CD4-positive, CD25-positive, alpha-beta regulatory T cell (primary cell): Measurements from ENCODE around the gene DGKG. TPM values are rescaled to one million over a fixed set of nuclear protein-coding genes. Genes with fewer than 3 reads are reported as not detected.

Experiments used
- ATAC-seq, 2 donors: fragments of 150-1000 bp; cut with Tn5 transposase; one replicate each; pipeline ENCODE4 v1.10.0; 2021; ENCODE audit warnings: low read depth in 2 of 2, moderate number of reproducible peaks in 2 of 2, moderate library complexity in 1 of 2
- DNase-seq, 3 donors: peaks; one replicate each; pipeline versions ENCODE4 v3.0.0 to v3.0.0-alpha.2; 2012 to 2022; ENCODE audit warnings: mixed read lengths in 1 of 3
- H3K27ac ChIP-seq: one replicate; pipeline ENCODE4 v1.7.0; 2013; ENCODE audit warnings: mild to moderate bottlenecking, low read length; ENCODE audit not compliant: insufficient read depth, poor library complexity, severe bottlenecking
- H3K27me3 ChIP-seq: one replicate; pipeline ENCODE4 v1.7.0; 2013; ENCODE audit warnings: low read length; ENCODE audit not compliant: control insufficient read depth, insufficient read depth
- H3K36me3 ChIP-seq: one replicate; pipeline ENCODE4 v1.7.0; 2013; ENCODE audit warnings: mild to moderate bottlenecking, low read length, moderate library complexity; ENCODE audit not compliant: control insufficient read depth, insufficient read depth
- H3K4me1 ChIP-seq: 2 replicates; pipeline ENCODE4 v1.7.0; 2013; ENCODE audit warnings: mild to moderate bottlenecking, low read length; ENCODE audit not compliant: insufficient read depth, control insufficient read depth, poor library complexity, severe bottlenecking
- H3K4me3 ChIP-seq: one replicate; pipeline ENCODE4 v1.7.0; 2013; ENCODE audit warnings: low read depth, mild to moderate bottlenecking, low read length, moderate library complexity
- H3K9me3 ChIP-seq, 2 experiments: 1 replicate in 1 of 2; 2 replicates in 1 of 2; pipeline ENCODE4 v1.7.0; 2013; ENCODE audit warnings: low read length in 2 of 2, mild to moderate bottlenecking in 1 of 2, moderate library complexity in 1 of 2; ENCODE audit not compliant: control insufficient read depth in 2 of 2
- H3K27ac Mint-ChIP-seq, 3 donors: one replicate each; pipeline ENCODE4 v1.8.0; 2020 to 2022; ENCODE audit warnings: mild to moderate bottlenecking in 3 of 3, mixed read lengths in 3 of 3, moderate library complexity in 2 of 3
- H3K27me3 Mint-ChIP-seq: one replicate; pipeline ENCODE4 v1.8.0; 2022; ENCODE audit warnings: mild to moderate bottlenecking, mixed read lengths
- H3K36me3 Mint-ChIP-seq: one replicate; pipeline ENCODE4 v1.8.0; 2020; ENCODE audit warnings: mixed read lengths
- H3K4me1 Mint-ChIP-seq, 4 donors: one replicate each; pipeline ENCODE4 v1.8.0; 2020 to 2022; ENCODE audit warnings: mixed read lengths in 4 of 4, mild to moderate bottlenecking in 1 of 4
- H3K4me3 Mint-ChIP-seq, 4 donors: one replicate each; pipeline ENCODE4 v1.8.0; 2020 to 2022; ENCODE audit warnings: mild to moderate bottlenecking in 4 of 4, mixed read lengths in 4 of 4, moderate library complexity in 3 of 4
- H3K9me3 Mint-ChIP-seq, 7 donors: one replicate each; pipeline ENCODE4 v1.8.0; 2020 to 2022; ENCODE audit warnings: mixed read lengths in 7 of 7, mild to moderate bottlenecking in 3 of 7, moderate library complexity in 2 of 7
- polyA plus RNA-seq, 4 donors: library from polyadenylated mRNA; unstranded; fragments of 300-500 nt; fragmentation: Illumina TruSeq; gene quantifications; one replicate each; pipeline ENCODE4 v1.2.3, GENCODE V29; 2021
- total RNA-seq: library from RNA; stranded (reverse); gene quantifications from one replicate; pipeline ENCODE4 v1.2.3, GENCODE V29; 2022

The DGKG gene
- total and polyA plus RNA-seq, 5 donors from 2014 or later = 0.81 TPM; not detected in 4

DNA sequence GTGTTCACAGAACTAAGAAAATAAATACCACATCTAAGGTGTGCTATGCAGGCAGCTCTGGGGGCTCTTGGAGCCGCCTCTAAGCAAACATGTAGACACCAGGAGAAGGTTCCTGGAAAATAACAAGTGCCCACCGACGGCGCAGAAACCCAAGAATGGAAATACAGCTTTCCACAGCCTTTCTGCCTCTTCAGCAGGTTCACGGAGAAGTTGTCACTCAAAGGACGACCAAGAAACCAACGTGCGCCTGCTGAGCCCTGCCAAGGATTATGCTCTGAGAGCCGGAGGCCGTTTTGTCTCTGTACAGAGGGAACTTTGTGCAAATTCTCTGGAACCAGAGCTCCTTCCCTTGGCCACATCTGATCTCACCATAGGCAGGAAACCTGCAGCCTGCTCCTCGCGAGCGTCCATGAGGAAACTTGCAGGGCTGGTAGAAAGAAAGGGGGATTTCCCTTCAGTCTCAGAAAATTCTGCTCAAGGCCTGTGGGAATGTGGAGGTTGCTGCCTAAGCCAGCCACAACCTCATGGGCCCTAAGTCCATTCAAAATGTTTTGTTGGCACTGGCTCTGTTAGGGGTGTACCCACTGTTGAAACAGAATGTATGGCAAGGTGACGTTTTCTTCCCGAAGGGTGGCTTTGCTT is 212.6 kb downstream of the DGKG start:
- H3K4me1 ChIP-seq = peaks cover 3% of the 10 kb centered on the region
- peaks cover 0 to 1% (median 0%) of the 10 kb centered on the region in 7 donors for H3K9me3 Mint-ChIP-seq
- ATAC-seq (no peak), DNase-seq (no peak)
- peaks cover 36% of the 10 kb centered on the region for H3K27me3 Mint-ChIP-seq
- peaks cover 6 to 8% (median 6%) of the 10 kb centered on the region in 4 donors for H3K4me1 Mint-ChIP-seq
- H3K27me3 ChIP-seq = peaks cover 14% of the 10 kb centered on the region
- no peaks in the 10 kb centered on the region for H3K36me3 ChIP-seq
- no peaks in the 10 kb centered on the region for H3K36me3 Mint-ChIP-seq
- H3K4me3 ChIP-seq = no peak overlapping the region
- H3K9me3 ChIP-seq = no peaks in the 10 kb centered on the region
- H3K27ac ChIP-seq = no peak overlapping the region
- no peak overlapping the region for H3K27ac Mint-ChIP-seq
- no peak overlapping the region for H3K4me3 Mint-ChIP-seq

DNA sequence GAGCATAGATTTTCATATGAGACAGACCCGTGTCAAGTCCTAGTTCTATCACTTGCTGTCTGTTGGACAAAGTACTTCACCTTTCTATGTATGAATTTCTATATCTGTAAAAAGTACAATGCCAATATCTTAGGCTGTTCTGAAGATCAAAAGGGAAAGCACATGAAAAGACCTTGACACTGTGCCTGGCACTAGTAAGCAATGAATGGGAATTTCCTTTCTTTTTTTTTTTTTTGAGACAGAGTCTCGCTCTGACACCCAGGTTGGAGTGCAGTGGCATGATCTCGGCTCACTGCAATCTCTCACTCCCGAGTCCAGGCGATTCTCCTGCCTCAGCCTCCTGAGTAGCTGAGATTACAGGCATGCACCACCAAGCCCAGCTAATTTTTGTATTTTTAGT is 217.8 kb downstream of the DGKG start:
- no peak overlapping the region for H3K27ac Mint-ChIP-seq

DNA sequence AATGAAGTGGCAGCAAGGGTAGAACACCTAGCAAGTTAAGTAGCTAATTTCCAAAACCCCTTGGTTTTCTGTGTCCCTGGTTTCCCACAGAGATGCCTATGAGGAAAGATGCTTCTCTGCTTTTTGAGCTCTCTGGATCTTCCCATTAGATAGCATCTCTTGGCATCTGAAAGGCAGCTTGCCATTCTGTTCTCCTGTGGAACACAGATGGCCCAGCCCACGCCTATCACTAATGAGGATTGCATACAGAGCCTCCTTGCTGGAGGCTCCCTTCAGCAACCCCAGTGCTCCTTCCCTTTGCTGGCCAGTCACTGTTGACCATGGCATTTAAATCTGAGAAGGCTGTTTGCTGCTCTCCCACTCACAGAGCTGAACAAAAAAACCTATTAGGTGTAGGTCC is 218.8 kb downstream of the DGKG start:
- Histone ChIP-seq H3K27me3 (peaks cover 8% of the 10 kb centered on the region), H3K27ac (no peak overlapping the region), H3K4me3 (no peak overlapping the region), H3K4me1 (no peaks in the 10 kb centered on the region), H3K9me3 (no peaks in the 10 kb centered on the region), H3K36me3 (no peaks in the 10 kb centered on the region)
- H3K4me3 Mint-ChIP-seq = no peak overlapping the region
- peaks cover 29% of the 10 kb centered on the region for H3K27me3 Mint-ChIP-seq
- DNase-seq (no peak), ATAC-seq (no peak)
- H3K27ac Mint-ChIP-seq = no peak overlapping the region
- no peaks in the 10 kb centered on the region for H3K4me1 Mint-ChIP-seq
- peaks cover 0 to 1% (median 0%) of the 10 kb centered on the region in 7 donors for H3K9me3 Mint-ChIP-seq
- H3K36me3 Mint-ChIP-seq = no peaks in the 10 kb centered on the region

More for the DNA sequence above, 217.8 kb downstream of the DGKG start:
- H3K27ac ChIP-seq = no peak overlapping the region
- Mint-ChIP-seq H3K4me1 (no peaks in the 10 kb centered on the region), H3K9me3 (peaks cover 0 to 1% (median 0%) of the 10 kb centered on the region in 7 donors), H3K27me3 (peaks cover 29% of the 10 kb centered on the region), H3K4me3 (no peak overlapping the region), H3K36me3 (no peaks in the 10 kb centered on the region)
- DNase-seq (no peak), ATAC-seq (no peak)
- peaks cover 8% of the 10 kb centered on the region for H3K27me3 ChIP-seq
- no peaks in the 10 kb centered on the region for H3K9me3 ChIP-seq
- no peak overlapping the region for H3K4me3 ChIP-seq
- H3K36me3 ChIP-seq = no peaks in the 10 kb centered on the region
- no peaks in the 10 kb centered on the region for H3K4me1 ChIP-seq

DNA sequence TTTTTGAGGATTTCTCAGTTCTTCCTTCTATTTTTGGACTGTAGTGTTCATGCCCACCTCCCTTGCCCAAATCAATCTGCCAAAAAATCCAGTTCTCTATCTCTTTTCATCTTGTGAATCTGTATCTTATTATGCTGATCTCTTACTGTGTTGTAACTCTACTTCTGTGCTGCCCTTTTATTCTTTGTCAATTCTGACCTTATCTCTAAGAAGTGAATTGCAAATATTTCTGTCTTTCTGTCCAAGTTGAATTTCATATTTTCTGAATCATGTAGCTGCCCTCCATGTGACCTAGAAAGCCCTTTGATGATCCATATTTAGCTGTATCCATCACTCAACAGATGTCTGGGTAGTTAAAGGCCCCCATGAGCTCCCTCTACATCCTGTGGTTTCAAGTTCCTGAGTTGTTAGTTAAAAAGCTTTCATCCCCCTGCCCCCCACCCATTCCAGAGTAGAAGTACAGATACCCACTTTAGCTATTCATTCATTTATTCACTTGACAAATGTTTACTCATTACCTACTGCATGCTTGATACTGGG is 219.6 kb downstream of the DGKG start:
- no peak overlapping the region for H3K4me3 Mint-ChIP-seq
- H3K27me3 ChIP-seq = peaks cover 8% of the 10 kb centered on the region
- no peaks in the 10 kb centered on the region for H3K36me3 Mint-ChIP-seq
- no peaks in the 10 kb centered on the region for H3K9me3 ChIP-seq
- H3K4me1 Mint-ChIP-seq = no peaks in the 10 kb centered on the region
- H3K36me3 ChIP-seq = no peaks in the 10 kb centered on the region
- peaks cover 0 to 1% (median 0%) of the 10 kb centered on the region in 7 donors for H3K9me3 Mint-ChIP-seq
- H3K27ac ChIP-seq = no peak overlapping the region
- no peak overlapping the region for H3K27ac Mint-ChIP-seq
- ATAC-seq (no peak), DNase-seq (no peak)
- H3K27me3 Mint-ChIP-seq = peaks cover 29% of the 10 kb centered on the region
- H3K4me3 ChIP-seq = no peak overlapping the region
- no peaks in the 10 kb centered on the region for H3K4me1 ChIP-seq

DNA sequence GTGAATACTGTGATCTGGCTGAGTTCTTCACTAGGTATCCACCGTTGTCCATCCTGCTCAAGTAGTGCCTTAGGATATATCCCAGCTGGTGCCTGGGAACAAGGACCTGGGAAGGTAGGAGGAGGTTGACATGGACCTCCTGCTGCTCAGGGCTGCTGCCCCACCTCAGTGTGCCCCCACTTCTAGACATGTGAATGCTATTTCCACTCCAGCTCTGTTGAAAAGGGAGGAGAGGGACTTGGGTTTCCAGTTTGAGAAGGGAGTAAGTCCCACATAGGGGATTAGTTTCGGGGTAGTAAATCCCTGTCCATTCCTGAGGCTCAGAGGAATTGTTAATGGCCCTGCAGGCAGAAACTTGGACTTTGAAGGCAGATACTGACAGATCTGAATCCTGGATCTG is 220.2 kb downstream of the DGKG start:
- H3K27me3 ChIP-seq = peaks cover 4% of the 10 kb centered on the region
- no peak overlapping the region for H3K27ac Mint-ChIP-seq
- H3K4me1 ChIP-seq = no peaks in the 10 kb centered on the region
- ATAC-seq = no peak
- H3K9me3 ChIP-seq = no peaks in the 10 kb centered on the region
- no peak overlapping the region for H3K4me3 Mint-ChIP-seq
- H3K27me3 Mint-ChIP-seq = peaks cover 26% of the 10 kb centered on the region
- peaks cover 0 to 1% (median 0%) of the 10 kb centered on the region in 7 donors for H3K9me3 Mint-ChIP-seq
- H3K4me3 ChIP-seq = no peak overlapping the region
- no peaks in the 10 kb centered on the region for H3K36me3 ChIP-seq
- H3K36me3 Mint-ChIP-seq = no peaks in the 10 kb centered on the region
- DNase-seq = no peak
- H3K27ac ChIP-seq = no peak overlapping the region
- no peaks in the 10 kb centered on the region for H3K4me1 Mint-ChIP-seq

DNA sequence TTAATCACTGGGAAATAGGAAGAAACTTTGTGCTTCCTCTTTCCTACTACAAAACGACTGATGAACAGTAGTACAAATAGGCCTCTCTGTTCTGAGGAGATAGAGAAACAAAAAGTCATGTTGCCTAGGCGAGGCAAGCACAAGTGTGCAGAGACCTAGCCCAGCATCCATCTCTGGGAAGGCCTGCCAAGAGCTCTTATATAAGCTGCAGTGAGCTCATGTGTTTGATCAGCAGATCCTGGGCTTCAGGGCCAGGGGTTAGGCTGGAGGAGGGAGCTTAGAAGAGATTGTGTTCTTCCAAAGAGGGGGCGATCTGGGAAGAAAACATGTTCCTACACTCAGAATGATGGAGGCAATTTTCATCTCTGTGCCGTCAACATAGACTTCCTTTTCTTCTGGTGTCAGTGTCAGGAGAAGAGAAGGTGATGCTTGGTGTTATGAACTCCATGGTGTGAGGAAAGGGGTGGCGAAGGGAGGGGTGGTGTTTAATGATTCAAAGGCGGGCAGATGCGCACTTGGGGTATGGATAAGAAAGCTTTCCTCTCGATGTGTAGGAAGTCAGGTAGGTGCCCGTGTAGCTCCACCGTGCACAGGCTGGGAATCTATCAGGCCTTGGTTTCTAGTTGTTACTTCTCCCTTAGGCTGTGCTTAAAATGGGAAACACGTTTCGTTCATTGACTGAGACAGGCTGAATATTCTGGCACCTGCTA is 223.6 kb downstream of the DGKG start:
- Histone ChIP-seq H3K4me3 (no peak overlapping the region), H3K27me3 (peaks cover 4% of the 10 kb centered on the region), H3K36me3 (no peaks in the 10 kb centered on the region), H3K9me3 (no peaks in the 10 kb centered on the region), H3K27ac (no peak overlapping the region), H3K4me1 (no peaks in the 10 kb centered on the region)
- peaks cover 20% of the 10 kb centered on the region for H3K27me3 Mint-ChIP-seq
- no peak for ATAC-seq
- no peaks in the 10 kb centered on the region for H3K4me1 Mint-ChIP-seq
- H3K36me3 Mint-ChIP-seq = no peaks in the 10 kb centered on the region
- H3K27ac Mint-ChIP-seq = no peak overlapping the region
- no peak for DNase-seq
- no peaks in the 10 kb centered on the region for H3K9me3 Mint-ChIP-seq
- no peak overlapping the region for H3K4me3 Mint-ChIP-seq

DNA sequence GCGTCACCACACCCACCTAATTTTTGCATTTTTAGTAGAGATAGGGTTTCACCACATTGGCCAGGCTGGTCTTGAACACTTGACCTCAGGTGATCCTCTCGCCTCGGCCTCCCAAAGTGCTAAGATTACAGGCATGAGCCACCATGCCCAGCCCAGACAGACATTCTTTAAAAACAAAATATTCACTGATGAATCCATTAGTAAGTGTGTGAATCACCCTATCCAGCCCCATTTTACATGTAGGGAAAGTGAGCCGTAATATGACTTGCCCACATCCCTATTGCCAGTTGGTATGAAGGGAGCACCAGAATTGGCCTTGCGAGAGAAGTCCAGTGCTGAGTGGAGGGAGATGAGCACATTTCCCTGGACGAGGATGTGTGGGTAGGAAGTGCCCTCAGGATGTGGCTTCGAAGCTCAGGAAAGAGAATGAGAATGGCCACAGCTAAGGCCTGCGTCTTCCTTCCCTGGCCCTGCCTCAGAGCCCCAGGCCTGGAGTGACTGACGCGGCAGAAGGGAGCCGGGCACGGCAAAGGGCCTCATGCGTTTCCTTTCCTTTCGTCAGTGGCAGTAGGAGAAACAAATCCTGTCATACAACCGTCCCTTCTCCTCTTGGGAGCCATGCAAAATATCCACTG is 224.9 kb downstream of the DGKG start:
- H3K27me3 ChIP-seq = no peaks in the 10 kb centered on the region
- no peak overlapping the region for H3K27ac ChIP-seq
- ATAC-seq = no peak
- H3K9me3 ChIP-seq = no peaks in the 10 kb centered on the region
- H3K27me3 Mint-ChIP-seq = peaks cover 15% of the 10 kb centered on the region
- DNase-seq = no peak
- H3K9me3 Mint-ChIP-seq = no peaks in the 10 kb centered on the region
- H3K4me3 Mint-ChIP-seq = no peak overlapping the region
- H3K36me3 ChIP-seq = no peaks in the 10 kb centered on the region
- no peaks in the 10 kb centered on the region for H3K4me1 Mint-ChIP-seq
- no peak overlapping the region for H3K4me3 ChIP-seq
- H3K4me1 ChIP-seq = no peaks in the 10 kb centered on the region
- H3K36me3 Mint-ChIP-seq = no peaks in the 10 kb centered on the region
- H3K27ac Mint-ChIP-seq = no peak overlapping the region
